Lower lobe of right lung (tissue), 2 donors: Measurements from ENCODE around the gene PEPD. TPM values are rescaled to one million over a fixed set of nuclear protein-coding genes. Genes with fewer than 3 reads are reported as not detected.

ENCODE experiments used
- ATAC-seq, 2 donors: fragments of 200-7000 bp; cut with Tn5 transposase; one replicate each; pipeline ENCODE4 v1.9.1; 2020 to 2022; ENCODE audit warnings: mild to moderate bottlenecking in 2 of 2, moderate library complexity in 2 of 2
- DNase-seq: peaks from one replicate; pipeline ENCODE4 v3.0.0-alpha.2; 2020
- H3K27ac ChIP-seq: fragments of 200-600 bp; one replicate; pipeline ENCODE4 v1.8.0; 2022
- H3K27me3 ChIP-seq: fragments of 200-600 bp; one replicate; pipeline ENCODE4 v1.8.0; 2022; ENCODE audit warnings: low read depth
- H3K36me3 ChIP-seq: fragments of 200-600 bp; one replicate; pipeline ENCODE4 v1.8.0; 2022; ENCODE audit warnings: mild to moderate bottlenecking
- H3K4me1 ChIP-seq: fragments of 200-600 bp; one replicate; pipeline ENCODE4 v1.8.0; 2022
- H3K4me3 ChIP-seq: fragments of 200-600 bp; one replicate; pipeline ENCODE4 v1.8.0; 2022; ENCODE audit warnings: mild to moderate bottlenecking
- H3K9me3 ChIP-seq: fragments of 200-600 bp; one replicate; pipeline ENCODE4 v1.8.0; 2022
- CTCF ChIP-seq: fragments of 200-600 bp; IDR thresholded peaks from one replicate; pipeline ENCODE4 v1.8.0; 2022; ENCODE audit warnings: antibody characterized with exemption, mild to moderate bottlenecking
- intact Hi-C: fragments of 100-400 bp; cut with DNase I; formaldehyde crosslinking; loops from one replicate; pipeline ENCODE4 v1.11.0; 2022
- total RNA-seq: library from RNA; stranded (reverse); fragmentation: NEBNext Ultra II Directional; extraction: Animal tissue kit (Norgen Biotek cat#: 25700); gene quantifications from one replicate; pipeline ENCODE4 v1.2.1, GENCODE V29; 2021
- donor health status: DM: no; HTN: yes; CAD: no; lungs with severe emphysema.

The PEPD gene
- total RNA-seq, 1 donor from 2014 or later, result 94.0 TPM

GRCh38 chr19:33399081-33399744 is 122.4 kb downstream of the PEPD start:
- Histone ChIP-seq H3K9me3 (no peaks in the 10 kb centered on the region), H3K4me1 (peaks cover 29% of the 10 kb centered on the region), H3K4me3 (no peak overlapping the region), H3K27me3 (no peaks in the 10 kb centered on the region), H3K27ac (no peak overlapping the region), H3K36me3 (peaks cover 6% of the 10 kb centered on the region)
- ATAC-seq, result no peak
- peak; percentile 20 for DNase-seq
- intact Hi-C loops, result no loop called here
- no peak for TF ChIP-seq CTCF

GRCh38 chr19:33398361-33399060 is 123.1 kb downstream of the PEPD start:
- Histone ChIP-seq H3K4me3 (no peak overlapping the region), H3K27me3 (no peaks in the 10 kb centered on the region), H3K27ac (no peak overlapping the region), H3K36me3 (peaks cover 6% of the 10 kb centered on the region), H3K9me3 (no peaks in the 10 kb centered on the region), H3K4me1 (peaks cover 36% of the 10 kb centered on the region)
- intact Hi-C loops, result no loop called here
- TF ChIP-seq CTCF, result no peak
- ATAC-seq (no peak), DNase-seq (peak; percentile 32)

- TF ChIP-seq CTCF, result no peak
- Histone ChIP-seq H3K4me1 (peaks cover 37% of the 10 kb centered on the region), H3K27ac (no peak overlapping the region), H3K36me3 (peaks cover 6% of the 10 kb centered on the region), H3K4me3 (no peak overlapping the region), H3K9me3 (no peaks in the 10 kb centered on the region), H3K27me3 (no peaks in the 10 kb centered on the region)
- ATAC-seq (no peak), DNase-seq (peak; percentile 34)
- intact Hi-C loops, result no loop called here
These were observed 123.8 kb downstream of the PEPD start for GRCh38 chr19:33397536-33398360.

- TF ChIP-seq CTCF, result no peak
- peaks cover 37% of the 10 kb centered on the region for H3K4me1 ChIP-seq
- ATAC-seq, result no peak
- H3K9me3 ChIP-seq, result no peaks in the 10 kb centered on the region
- H3K27ac ChIP-seq, result no peak overlapping the region
- intact Hi-C loops, result no loop called here
- H3K36me3 ChIP-seq, result peaks cover 6% of the 10 kb centered on the region
- DNase-seq, result peak; percentile 38
- H3K27me3 ChIP-seq, result no peaks in the 10 kb centered on the region
- no peak overlapping the region for H3K4me3 ChIP-seq
These were observed 124.7 kb downstream of the PEPD start for GRCh38 chr19:33396701-33397535.
